Calu3 (cell line): ENCODE data around the gene DYNC2LI1. TPM values are rescaled to one million over a fixed set of nuclear protein-coding genes. Genes with fewer than 3 reads are reported as not detected.
"Not testable (repeated sequence)": the region's sequence is repeated elsewhere in the genome, so short reads cannot be mapped to it uniquely, and the experiment has no call there.

Source experiments
- Bru-seq: library from RNA; stranded (reverse); fragments of 400-500 nt; gene quantifications from one replicate; lab custom pipeline; 2021; lab: Mats Ljungman, UMichigan
- BruChase-seq, 2 experiments: library from RNA; stranded (reverse); fragments of 400-500 nt; gene quantifications; one replicate each; lab custom pipeline; 2021; lab: Mats Ljungman, UMichigan
- BruUV-seq: library from RNA; stranded (reverse); fragments of 400-500 nt; replicated peaks from 2 replicates; lab custom pipeline; 2021; lab: Mats Ljungman, UMichigan
- CTCF ChIA-PET: fragments of 300-600 bp; sonication (Branson Sonifier 250); formaldehyde crosslinking; loops from one replicate; lab custom pipeline; 2022; ENCODE audit warnings: antibody characterized with exemption; lab: Charles Lee
- DNase-seq: peaks from one replicate; pipeline ENCODE4 v3.0.0; 2022
- H3K27ac Mint-ChIP-seq: one replicate; pipeline ENCODE4 v1.8.0; 2022; ENCODE audit warnings: mixed read lengths; ENCODE audit not compliant: unreplicated experiment
- H3K27me3 Mint-ChIP-seq: one replicate; pipeline ENCODE4 v1.8.0; 2022; ENCODE audit warnings: mixed read lengths; ENCODE audit not compliant: unreplicated experiment
- H3K36me3 Mint-ChIP-seq: one replicate; pipeline ENCODE4 v1.8.0; 2022; ENCODE audit warnings: mild to moderate bottlenecking, moderate library complexity, mixed read lengths; ENCODE audit not compliant: insufficient read depth, unreplicated experiment
- H3K4me1 Mint-ChIP-seq: one replicate; pipeline ENCODE4 v1.8.0; 2022; ENCODE audit warnings: mild to moderate bottlenecking, low read depth, mixed read lengths; ENCODE audit not compliant: unreplicated experiment
- H3K4me3 Mint-ChIP-seq: one replicate; pipeline ENCODE4 v1.8.0; 2022; ENCODE audit warnings: mild to moderate bottlenecking, low read depth, moderate library complexity, mixed read lengths; ENCODE audit not compliant: unreplicated experiment
- H3K9me3 Mint-ChIP-seq: one replicate; pipeline ENCODE4 v1.8.0; 2022; ENCODE audit warnings: low read depth, mixed read lengths; ENCODE audit not compliant: unreplicated experiment
- CTCF ChIP-seq: fragments of 200-600 bp; IDR thresholded peaks from one replicate; pipeline ENCODE4 v1.8.0; 2022; ENCODE audit warnings: antibody characterized with exemption; ENCODE audit not compliant: unreplicated experiment
- intact Hi-C: fragments of 100-400 bp; cut with micrococcal nuclease; formaldehyde crosslinking; loops from one replicate; pipeline ENCODE4 v1.10.0; 2022; ENCODE audit not compliant: unreplicated experiment
- long read RNA-seq: library from polyadenylated mRNA; stranded (forward); transcript quantifications from one replicate; pipeline ENCODE4 v2.0.0, GENCODE V29; 2022
- total RNA-seq: library from RNA; stranded (reverse); gene quantifications from 2 replicates; pipeline ENCODE4 v1.2.3, GENCODE V29; 2022

DYNC2LI1 gene
- 20.0 and 24.0 TPM in 2 replicates for total RNA-seq
- percentile 68 among the genes with signal in this experiment for Bru-seq, nascent RNA
- percentile 64 among the genes with signal in this experiment for BruChase-seq, experiment 1, labeled RNA remaining after a 6-hour chase
- percentile 69 among the genes with signal in this experiment for BruChase-seq, experiment 2, labeled RNA remaining after a 2-hour chase
- long read RNA-seq, transcript DYNC2LI1-210 (13 exons, 1,346 nt) = major isoform, 8 of 21 reads
- long read RNA-seq, transcript DYNC2LI1-201 (13 exons, 1,399 nt) = minor isoform, 7 of 21 reads
- long read RNA-seq, partial matches to known transcripts = 2 of 21 reads
- long read RNA-seq, other reads (novel, unspliced or antisense) = 3 of 21 reads

- Mint-ChIP-seq H3K27me3 (no peaks in the 10 kb centered on the region), H3K4me1 (no peaks in the 10 kb centered on the region), H3K27ac (peak within 1 kb of the TSS; percentile 98), H3K9me3 (no peaks in the 10 kb centered on the region), H3K4me3 (peak within 1 kb of the TSS; percentile 98), H3K36me3 (peaks cover 12% of the 10 kb centered on the region)
- TF ChIP-seq CTCF = no peak
- no TSS peak for BruUV-seq
- peak; percentile 89 for DNase-seq
- intact Hi-C loops = no loop called here
- CTCF ChIA-PET = interaction anchor here (0.6 to 1.4 kb wide), 3 partner anchors 178 to 1340 kb away, joined by 3 to 4 read pairs (median 4); partner anchors contain the start of gene THADA
Observed at GRCh38 chr2:43773876-43774613, at the start of gene DYNC2LI1. DYNC2LI1 (plus strand) TSS chr2:43774039; CDS start chr2:43774139, 100 bp downstream.

- CTCF ChIA-PET = no interaction called here
- H3K27me3 Mint-ChIP-seq = no peaks in the 10 kb centered on the region
- H3K4me3 Mint-ChIP-seq = no peak overlapping the region
- intact Hi-C loops = no loop called here
- no peaks in the 10 kb centered on the region for H3K36me3 Mint-ChIP-seq
- H3K4me1 Mint-ChIP-seq = no peaks in the 10 kb centered on the region
- TF ChIP-seq CTCF = no peak
- H3K27ac Mint-ChIP-seq = no peak overlapping the region
- H3K9me3 Mint-ChIP-seq = no peaks in the 10 kb centered on the region
- no TSS peak for BruUV-seq
- DNase-seq = no peak
Observed at GRCh38 chr2:43724728-43725526, 48.9 kb upstream of the DYNC2LI1 start.

GRCh38 chr2:43725711-43726246 is 48.1 kb upstream of the DYNC2LI1 start:
- Mint-ChIP-seq H3K9me3 (no peaks in the 10 kb centered on the region), H3K27me3 (no peaks in the 10 kb centered on the region), H3K27ac (no peak overlapping the region), H3K4me3 (no peak overlapping the region), H3K4me1 (no peaks in the 10 kb centered on the region), H3K36me3 (no peaks in the 10 kb centered on the region)
- CTCF ChIA-PET = no interaction called here
- DNase-seq = no peak
- no peak for TF ChIP-seq CTCF
- intact Hi-C loops = no loop called here
- BruUV-seq = no TSS peak

- H3K36me3 Mint-ChIP-seq, H3K27ac Mint-ChIP-seq, H3K9me3 Mint-ChIP-seq, H3K4me1 Mint-ChIP-seq, H3K27me3 Mint-ChIP-seq, CTCF ChIA-PET, intact Hi-C loops, BruUV-seq, H3K4me3 Mint-ChIP-seq: not testable (repeated sequence)
- DNase-seq = peak; percentile 24
Observed at GRCh38 chr2:43726961-43727633, 46.7 kb upstream of the DYNC2LI1 start.
